ENCODE results near the gene NLGN1. TPM values are rescaled to one million over a fixed set of nuclear protein-coding genes. Genes with fewer than 3 reads are reported as not detected.
"Not testable (repeated sequence)": the region's sequence is repeated elsewhere in the genome, so short reads cannot be mapped to it uniquely, and the experiment has no call there.

Gene NLGN1
- total and polyA plus RNA-seq, 2 of the 13 experiments (the other 11 are each of a cell fraction or from before 2014, with no cell fraction given) = not detected

- Histone ChIP-seq H3K36me3 (replicated peaks in 1 of 2; ENCODE audit: control insufficient read depth in 1 of 2, insufficient read depth in 2 of 2, low read length in 2 of 2) (no peaks in the 10 kb centered on the region), H4K20me1 (ENCODE audit: insufficient read depth, low read length) (no peaks in the 10 kb centered on the region), H3K27ac (ENCODE audit: extremely low read length, insufficient read depth, low read length) (no peak overlapping the region), H3K9ac (ENCODE audit: insufficient read depth, low read depth, low read length) (no peak overlapping the region), H3K4me2 (ENCODE audit: low read depth, low read length) (no peak overlapping the region), H2AFZ (ENCODE audit: low read length) (no peak overlapping the region), H3K27me3 (ENCODE audit: control insufficient read depth in 1 of 2, insufficient read depth in 2 of 2, low read length in 2 of 2) (no peaks in the 10 kb centered on the region), H3K4me3 (replicated peaks in 1 of 3; ENCODE audit: insufficient read depth in 1 of 3, low read depth in 2 of 3, low read length in 3 of 3) (no peak overlapping the region), H3K4me1 (ENCODE audit: insufficient read depth, low read length) (no peaks in the 10 kb centered on the region), H3K79me2 (ENCODE audit: insufficient read depth, low read length) (no peaks in the 10 kb centered on the region), H3K9me3 (ENCODE audit: low read length) (no peaks in the 10 kb centered on the region)
- FAIRE-seq (no peak), ATAC-seq (no peak), DNase-seq (ENCODE audit: low spot score) (no peak)
- ChIA-PET POLR2A (no interaction called here), CTCF (ENCODE audit: low intra/inter-chr PET ratio, low total read pairs) (no interaction called here)
- BruUV-seq (replicated peaks) = no TSS peak
- in situ Hi-C loops (cut with HindIII; ENCODE audit: extremely low pct_ligation_motif_present, low pct_unique_long_range_greater_than_20kb) = no loop called here
- no peak for TF ChIP-seq ZNF776 (CRISPR knock-in tag; IDR thresholded peaks at IDR 0.05)
- no peak for TF ChIP-seq CREBL2 (CRISPR knock-in tag; IDR thresholded peaks at IDR 0.05; ENCODE audit: borderline replicate concordance)
- TF ChIP-seq ZXDC (CRISPR knock-in tag; IDR thresholded peaks at IDR 0.05) = no peak
- TF ChIP-seq ZNF615 (CRISPR knock-in tag; IDR thresholded peaks at IDR 0.05; ENCODE audit: borderline replicate concordance) = no peak
- TF ChIP-seq TCF7 (IDR thresholded peaks at IDR 0.05; ENCODE audit: low read depth) = no peak
- no peak for TF ChIP-seq NCOA1 (CRISPR knock-in tag; IDR thresholded peaks at IDR 0.05)
- TF ChIP-seq ZFP1 (CRISPR knock-in tag; IDR thresholded peaks at IDR 0.05) = no peak
- no peak for TF ChIP-seq PITX1 (CRISPR knock-in tag; IDR thresholded peaks at IDR 0.05)
- TF ChIP-seq MYPOP (CRISPR knock-in tag; IDR thresholded peaks at IDR 0.05) = no peak
- TF ChIP-seq SMAD1 (CRISPR knock-in tag; IDR thresholded peaks at IDR 0.05; ENCODE audit: borderline replicate concordance, low read depth) = no peak
- no peak for TF ChIP-seq ZNF781 (CRISPR knock-in tag; IDR thresholded peaks at IDR 0.05; ENCODE audit: borderline replicate concordance, not compliant biosample characterization)
- no peak for TF ChIP-seq ATF3 (CRISPR knock-in tag; IDR thresholded peaks at IDR 0.05)
- no peak for TF ChIP-seq NR2C2 (CRISPR knock-in tag; IDR thresholded peaks at IDR 0.05; ENCODE audit: borderline replicate concordance)
- no peak for TF ChIP-seq ZNF839 (CRISPR knock-in tag; IDR thresholded peaks at IDR 0.05; ENCODE audit: borderline replicate concordance)
- intact Hi-C loops (cut with micrococcal nuclease; ENCODE audit: unreplicated experiment) = no loop called here
- 26% methylated on average over 2 of the region's 2 CpGs for WGBS (ENCODE audit: low lambda C conversion rate)
Measured at GRCh38 chr3:174208161-174208560, 810.6 kb downstream of the NLGN1 start.

GRCh38 chr3:174211896-174212295 is 814.4 kb downstream of the NLGN1 start:
- DNase-seq (ENCODE audit: low spot score); H3K4me2 ChIP-seq (ENCODE audit: low read depth, low read length); in situ Hi-C loops (cut with HindIII; ENCODE audit: extremely low pct_ligation_motif_present, low pct_unique_long_range_greater_than_20kb); FAIRE-seq; H4K20me1 ChIP-seq (ENCODE audit: insufficient read depth, low read length); H2AFZ ChIP-seq (ENCODE audit: low read length); POLR2A ChIA-PET; H3K4me3 ChIP-seq (replicated peaks in 1 of 3; ENCODE audit: insufficient read depth in 1 of 3, low read depth in 2 of 3, low read length in 3 of 3); H3K36me3 ChIP-seq (replicated peaks in 1 of 2; ENCODE audit: control insufficient read depth in 1 of 2, insufficient read depth in 2 of 2, low read length in 2 of 2); BruUV-seq (replicated peaks); H3K27me3 ChIP-seq (ENCODE audit: control insufficient read depth in 1 of 2, insufficient read depth in 2 of 2, low read length in 2 of 2); H3K79me2 ChIP-seq (ENCODE audit: insufficient read depth, low read length); H3K9ac ChIP-seq (ENCODE audit: insufficient read depth, low read depth, low read length); intact Hi-C loops (cut with micrococcal nuclease; ENCODE audit: unreplicated experiment); ATAC-seq; H3K9me3 ChIP-seq (ENCODE audit: low read length); H3K27ac ChIP-seq (ENCODE audit: extremely low read length, insufficient read depth, low read length); H3K4me1 ChIP-seq (ENCODE audit: insufficient read depth, low read length); CTCF ChIA-PET (ENCODE audit: low intra/inter-chr PET ratio, low total read pairs): not testable (repeated sequence)
- WGBS (ENCODE audit: low lambda C conversion rate) = no CpG with 5 or more reads among the region's 24 CpGs
